ENCODE measurements around the gene TNXB. TPM values are rescaled to one million over a fixed set of nuclear protein-coding genes. Genes with fewer than 3 reads are reported as not detected.
"Not testable (repeated sequence)": the region's sequence is repeated elsewhere in the genome, so short reads cannot be mapped to it uniquely, and the experiment has no call there.

Gene TNXB
- total RNA-seq, 3 donors from 2014 or later: 20.1 to 87.0 (median 36.9) TPM

DNA sequence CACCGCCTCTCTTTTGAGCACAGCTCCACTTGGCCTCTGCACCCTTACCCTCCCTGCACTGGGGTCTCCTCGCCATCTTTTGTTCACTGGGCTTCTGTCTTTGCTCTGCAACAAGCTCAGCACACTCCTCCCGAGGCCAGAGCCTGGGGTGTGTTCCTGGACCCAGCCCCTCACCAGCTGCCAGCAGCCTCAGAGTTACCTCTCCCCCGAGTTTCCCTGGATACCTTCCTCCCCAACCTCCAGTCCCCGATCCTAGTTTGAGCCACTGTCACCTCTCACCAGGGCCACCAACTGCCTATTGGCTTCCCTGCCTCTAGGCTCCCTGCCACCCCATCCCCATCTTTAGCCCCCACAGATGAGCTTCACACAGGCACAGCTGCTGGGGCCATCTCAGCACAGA, 58.6 kb downstream of the TNXB start:
- H3K9me3 ChIP-seq: no peaks in the 10 kb centered on the region
- TF ChIP-seq, protein P1, sequence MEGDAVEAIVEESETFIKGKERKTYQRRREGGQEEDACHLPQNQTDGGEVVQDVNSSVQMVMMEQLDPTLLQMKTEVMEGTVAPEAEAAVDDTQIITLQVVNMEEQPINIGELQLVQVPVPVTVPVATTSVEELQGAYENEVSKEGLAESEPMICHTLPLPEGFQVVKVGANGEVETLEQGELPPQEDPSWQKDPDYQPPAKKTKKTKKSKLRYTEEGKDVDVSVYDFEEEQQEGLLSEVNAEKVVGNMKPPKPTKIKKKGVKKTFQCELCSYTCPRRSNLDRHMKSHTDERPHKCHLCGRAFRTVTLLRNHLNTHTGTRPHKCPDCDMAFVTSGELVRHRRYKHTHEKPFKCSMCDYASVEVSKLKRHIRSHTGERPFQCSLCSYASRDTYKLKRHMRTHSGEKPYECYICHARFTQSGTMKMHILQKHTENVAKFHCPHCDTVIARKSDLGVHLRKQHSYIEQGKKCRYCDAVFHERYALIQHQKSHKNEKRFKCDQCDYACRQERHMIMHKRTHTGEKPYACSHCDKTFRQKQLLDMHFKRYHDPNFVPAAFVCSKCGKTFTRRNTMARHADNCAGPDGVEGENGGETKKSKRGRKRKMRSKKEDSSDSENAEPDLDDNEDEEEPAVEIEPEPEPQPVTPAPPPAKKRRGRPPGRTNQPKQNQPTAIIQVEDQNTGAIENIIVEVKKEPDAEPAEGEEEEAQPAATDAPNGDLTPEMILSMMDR (IDR thresholded peaks at IDR 0.05): no peak
- DNase-seq (no peak), ATAC-seq (no peak)
- H3K4me1 ChIP-seq (ENCODE audit: low read depth): peaks cover 3% of the 10 kb centered on the region
- no peaks in the 10 kb centered on the region for H3K36me3 ChIP-seq (ENCODE audit: low read depth)
- H3K4me3 ChIP-seq: no peak overlapping the region
- intact Hi-C loops (cut with DNase I, micrococcal nuclease): no loop called here

DNA sequence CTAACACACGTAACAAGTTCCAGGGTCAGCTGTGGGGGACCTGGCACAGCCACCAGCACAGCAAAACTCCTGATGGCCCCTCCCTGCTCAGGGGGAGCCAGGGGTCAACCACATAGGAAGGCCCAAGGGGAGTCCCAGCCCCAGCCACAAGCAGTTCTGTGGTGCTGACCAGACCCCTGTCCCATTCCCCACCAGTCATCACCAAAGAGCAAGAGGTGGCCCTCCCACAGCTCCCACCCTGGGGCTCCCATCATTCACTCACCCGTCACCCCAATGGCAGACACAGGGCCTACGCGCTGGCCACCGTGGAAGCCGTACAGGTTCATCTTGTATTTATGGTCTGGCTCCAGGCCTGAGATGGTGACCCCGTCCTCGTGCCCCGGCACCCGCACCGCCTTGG, 59.4 kb downstream of the TNXB start:
- H3K4me1 ChIP-seq (ENCODE audit: low read depth); intact Hi-C loops (cut with DNase I, micrococcal nuclease); ATAC-seq; H3K36me3 ChIP-seq (ENCODE audit: low read depth); H3K9me3 ChIP-seq; H3K4me3 ChIP-seq: not testable (repeated sequence)
- peak in 1 of 3 donors; percentile 8 for DNase-seq

DNA sequence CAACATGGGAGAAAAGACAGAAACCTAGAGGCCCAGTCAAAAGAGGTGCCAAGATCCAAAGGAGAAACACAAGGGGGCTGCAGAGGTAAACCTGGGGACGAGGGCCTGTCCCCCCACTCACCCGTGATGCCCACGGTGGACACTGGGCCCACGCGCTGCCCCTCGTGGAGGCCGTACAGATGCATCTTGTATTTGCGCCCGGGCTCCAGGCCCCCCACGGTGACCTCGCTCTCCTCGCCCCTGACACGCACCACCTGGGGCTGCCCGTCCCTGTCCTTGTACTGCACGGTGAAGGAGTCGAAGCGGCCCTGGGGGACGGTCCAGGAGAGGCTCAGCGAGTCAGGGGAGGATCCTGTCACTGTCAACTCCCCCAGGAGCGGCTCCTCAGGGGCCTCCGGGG, 60.0 kb downstream of the TNXB start:
- H3K4me3 ChIP-seq; H3K4me1 ChIP-seq (ENCODE audit: low read depth); intact Hi-C loops (cut with DNase I, micrococcal nuclease); H3K36me3 ChIP-seq (ENCODE audit: low read depth); H3K9me3 ChIP-seq; ATAC-seq: not testable (repeated sequence)
- peak in 1 of 3 donors; percentile 27 for DNase-seq

DNA sequence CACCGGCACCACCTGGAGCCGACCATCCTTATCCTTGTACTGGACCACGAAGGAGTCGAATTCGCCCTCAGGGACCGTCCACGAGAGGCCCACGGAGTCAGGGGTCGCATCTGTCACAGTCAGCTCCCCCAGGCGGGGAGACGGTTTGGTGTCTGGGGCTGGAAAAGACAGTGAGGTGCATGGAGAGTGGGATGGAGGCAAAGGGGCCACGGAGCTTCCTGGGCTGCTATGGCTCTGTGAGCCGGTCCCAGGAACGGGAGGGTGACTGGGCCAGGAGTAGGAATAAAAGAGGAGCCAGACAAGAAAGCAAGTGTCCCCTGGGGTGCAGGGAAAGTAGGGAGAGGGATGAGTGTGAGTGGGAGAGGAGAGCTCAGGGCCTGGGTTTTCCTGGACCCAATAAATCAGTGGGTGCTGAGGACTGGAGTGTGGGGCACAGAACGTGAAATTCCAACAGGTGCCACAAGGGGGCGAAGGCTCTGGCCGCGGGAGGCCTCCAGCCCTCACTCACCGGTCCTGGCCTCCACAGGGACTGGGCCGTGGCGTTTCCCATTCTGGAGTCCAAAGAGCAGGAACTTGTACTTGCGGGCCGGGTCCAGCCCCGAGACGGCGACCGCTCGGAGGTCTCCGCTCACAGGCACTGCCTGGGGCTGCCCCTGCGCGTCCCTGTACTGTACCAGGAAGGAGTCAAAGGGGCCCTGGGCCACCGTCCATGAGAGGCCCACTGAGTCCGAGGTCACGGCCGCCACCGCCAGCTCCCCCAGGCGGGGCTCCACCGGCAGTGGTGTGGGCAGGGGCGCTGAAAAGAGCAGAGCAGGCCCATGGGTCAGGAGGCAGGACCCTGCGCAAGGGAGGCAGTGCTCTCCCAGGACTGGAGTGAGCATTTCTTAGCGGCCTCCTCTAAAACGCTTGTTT, 61.0 kb downstream of the TNXB start:
- intact Hi-C loops (cut with DNase I, micrococcal nuclease): no loop called here
- TF ChIP-seq, protein P1 (IDR thresholded peaks at IDR 0.05): peak; percentile 73
- Histone ChIP-seq H3K9me3 (no peaks in the 10 kb centered on the region), H3K4me1 (ENCODE audit: low read depth) (peaks cover 3% of the 10 kb centered on the region), H3K4me3 (no peak overlapping the region), H3K36me3 (ENCODE audit: low read depth) (no peaks in the 10 kb centered on the region)
- ATAC-seq (peak; percentile 86), DNase-seq (peak; percentile 68 to 84 (median 78))

DNA sequence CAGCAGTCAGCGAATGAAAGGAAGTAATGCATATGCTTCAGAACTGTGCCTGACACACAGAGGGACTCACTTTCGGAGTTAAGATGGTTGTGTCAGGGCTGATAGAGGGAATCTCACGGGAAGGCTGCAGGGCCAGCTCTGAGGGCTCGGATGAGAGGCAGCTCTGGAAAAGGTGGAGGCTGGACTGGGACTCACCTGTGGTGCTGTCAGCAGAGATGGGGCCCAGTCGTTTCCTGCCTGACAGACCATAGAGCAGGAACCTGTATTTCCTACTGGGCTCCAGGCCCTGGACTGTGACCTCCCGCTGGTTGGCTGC, 61.6 kb downstream of the TNXB start:
- Histone ChIP-seq H3K36me3 (ENCODE audit: low read depth) (no peaks in the 10 kb centered on the region), H3K9me3 (no peaks in the 10 kb centered on the region), H3K4me3 (no peak overlapping the region), H3K4me1 (ENCODE audit: low read depth) (peaks cover 3% of the 10 kb centered on the region)
- DNase-seq (no peak), ATAC-seq (no peak)
- TF ChIP-seq, protein P1 (IDR thresholded peaks at IDR 0.05): no peak
- intact Hi-C loops (cut with DNase I, micrococcal nuclease): no loop called here

DNA sequence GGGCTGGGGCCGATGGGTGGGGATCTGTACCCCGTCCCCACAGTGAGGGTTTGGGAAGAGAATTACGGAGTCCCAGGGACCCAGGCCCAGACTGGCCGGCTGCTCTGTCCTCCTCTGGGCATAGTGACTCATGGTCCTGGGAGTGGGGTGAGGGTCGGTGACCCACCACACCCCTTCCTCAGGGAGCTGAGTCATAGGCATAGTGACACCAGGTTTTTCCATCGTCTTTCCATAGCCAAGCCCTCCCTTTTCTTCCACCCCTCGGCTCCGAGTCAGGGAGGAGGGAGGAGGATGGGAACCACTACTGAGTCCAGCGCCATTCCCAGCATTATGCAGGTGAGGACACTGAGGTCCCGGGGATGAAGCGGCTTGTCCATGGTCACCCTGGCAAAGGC, 62.1 kb downstream of the TNXB start:
- no peaks in the 10 kb centered on the region for H3K9me3 ChIP-seq
- TF ChIP-seq, protein P1 (IDR thresholded peaks at IDR 0.05): no peak
- H3K36me3 ChIP-seq (ENCODE audit: low read depth): no peaks in the 10 kb centered on the region
- peaks cover 3% of the 10 kb centered on the region for H3K4me1 ChIP-seq (ENCODE audit: low read depth)
- ATAC-seq (peak; percentile 26), DNase-seq (peak in 1 of 3 donors; percentile 45)
- intact Hi-C loops (cut with DNase I, micrococcal nuclease): no loop called here
- H3K4me3 ChIP-seq: no peak overlapping the region
